ENCODE data around the gene NT5DC1.

Gene NT5DC1

GRCh38 chr6:116248577-116248976 is 147.9 kb downstream of the NT5DC1 start:
- DNase-seq = no peak

- no peak for DNase-seq
These were observed 151.1 kb downstream of the NT5DC1 start for GRCh38 chr6:116251568-116252384.

GRCh38 chr6:116253188-116253504 is 152.5 kb downstream of the NT5DC1 start:
- DNase-seq = no peak

GRCh38 chr6:116253505-116254296 is 153.0 kb downstream of the NT5DC1 start, which contains the start of gene TSPYL4:
TSS of gene TSPYL4 (minus strand) at chr6:116254075. CDS start at chr6:116254008, 67 bp downstream.
- DNase-seq = peak; percentile 95

- no peak for DNase-seq
These were observed 153.8 kb downstream of the NT5DC1 start for GRCh38 chr6:116254297-116255056.

- DNase-seq = no peak
These were observed 154.7 kb downstream of the NT5DC1 start for GRCh38 chr6:116255246-116255800.

GRCh38 chr6:116256694-116257093 is 156.0 kb downstream of the NT5DC1 start:
- DNase-seq = no peak

GRCh38 chr6:116258520-116258919 is 157.9 kb downstream of the NT5DC1 start:
- DNase-seq = no peak

- DNase-seq = no peak
These were observed 162.7 kb downstream of the NT5DC1 start for GRCh38 chr6:116263353-116263752.

- no peak for DNase-seq
These were observed 164.6 kb downstream of the NT5DC1 start for GRCh38 chr6:116265041-116265829.

- DNase-seq = no peak
These were observed 166.2 kb downstream of the NT5DC1 start for GRCh38 chr6:116266803-116267202.

- no peak for DNase-seq
These were observed 167.4 kb downstream of the NT5DC1 start for GRCh38 chr6:116267836-116268588.

GRCh38 chr6:116268589-116269293 is 168.1 kb downstream of the NT5DC1 start:
- peak in 1 of 2 donors; percentile 79 for DNase-seq

GRCh38 chr6:116271149-116271708 is 170.6 kb downstream of the NT5DC1 start:
- DNase-seq = no peak

GRCh38 chr6:116277124-116277523 is 176.5 kb downstream of the NT5DC1 start:
- DNase-seq = no peak

- DNase-seq = no peak
These were observed 177.8 kb downstream of the NT5DC1 start for GRCh38 chr6:116278481-116278829.

GRCh38 chr6:116278854-116279231 is 178.2 kb downstream of the NT5DC1 start:
- DNase-seq = peak in 1 of 2 donors; percentile 43

GRCh38 chr6:116279232-116280160 is 178.8 kb downstream of the NT5DC1 start, which contains the start of gene TSPYL1:
TSS of gene TSPYL1 (minus strand) at chr6:116279930. CDS start at chr6:116279830, 100 bp downstream.
- DNase-seq = peak; percentile 97 to 98

Data from CD4-positive, alpha-beta T cell treated with Interleukin-4 for 1 hour (primary cell).